GM12864 (cell line): ENCODE results near the gene TSPAN9.

ENCODE experiments used
- DNase-seq: peaks from one replicate; pipeline ENCODE4 v3.0.0-alpha.2; 2011; ENCODE audit warnings: low read depth
- H3K4me3 ChIP-seq: 2 replicates; pipeline ENCODE4 v1.5.1; 2011; ENCODE audit warnings: mild to moderate bottlenecking, low read depth, low read length, control low read depth
- TF ChIP-seq, protein P1 (sequence below): IDR thresholded peaks from 2 replicates; pipeline ENCODE4 v1.5.1; 2011; ENCODE audit warnings: low read depth, mild to moderate bottlenecking, moderate library complexity, low read length, control low read depth, inconsistent platforms; ENCODE audit errors: missing control alignments

Gene TSPAN9

DNA sequence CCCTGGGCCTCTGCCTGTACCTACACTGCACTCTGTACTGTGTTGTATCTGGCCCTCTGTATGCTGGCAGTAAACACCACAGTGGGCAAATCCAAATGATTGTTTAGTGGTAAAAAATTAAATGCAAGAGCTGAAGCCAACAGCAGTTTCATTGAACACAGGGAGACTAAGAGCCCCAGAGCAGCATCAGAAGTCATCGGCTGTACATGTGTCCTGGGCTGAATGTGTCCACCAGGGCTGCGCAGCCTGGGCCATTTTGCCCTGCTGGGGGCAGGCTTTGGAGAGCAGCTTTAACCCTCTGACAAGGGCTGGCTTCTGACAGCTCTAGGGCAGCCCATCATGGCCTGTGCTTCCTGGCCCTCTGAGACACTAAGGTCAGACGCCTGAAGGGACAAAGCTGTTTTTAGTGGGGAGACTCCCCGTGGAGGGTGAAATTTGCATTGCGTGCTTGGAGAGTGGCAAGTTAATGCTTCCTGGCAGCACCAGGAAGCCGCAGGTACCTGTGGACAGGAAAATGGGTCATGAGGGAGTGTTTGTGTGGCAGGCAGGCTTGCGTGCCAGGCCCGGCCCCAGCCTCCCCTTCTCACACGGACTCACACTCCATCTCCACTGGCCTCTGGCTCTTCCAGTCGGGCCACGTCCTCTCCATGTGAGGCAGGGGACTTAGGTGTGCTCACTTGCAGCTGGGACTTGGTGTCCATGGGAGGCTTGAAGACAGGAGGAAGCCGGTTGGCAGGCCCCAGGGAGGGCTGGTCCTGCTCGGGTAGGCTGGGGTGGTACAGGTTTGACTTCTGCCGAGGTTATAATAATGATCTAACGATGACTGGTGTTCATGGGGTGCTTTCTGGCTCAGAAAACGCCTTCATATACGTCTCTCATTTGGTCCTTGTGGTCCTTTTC is 150.1 kb downstream of the TSPAN9 start:
- H3K4me3 ChIP-seq = no peak overlapping the region
- TF ChIP-seq, protein P1, sequence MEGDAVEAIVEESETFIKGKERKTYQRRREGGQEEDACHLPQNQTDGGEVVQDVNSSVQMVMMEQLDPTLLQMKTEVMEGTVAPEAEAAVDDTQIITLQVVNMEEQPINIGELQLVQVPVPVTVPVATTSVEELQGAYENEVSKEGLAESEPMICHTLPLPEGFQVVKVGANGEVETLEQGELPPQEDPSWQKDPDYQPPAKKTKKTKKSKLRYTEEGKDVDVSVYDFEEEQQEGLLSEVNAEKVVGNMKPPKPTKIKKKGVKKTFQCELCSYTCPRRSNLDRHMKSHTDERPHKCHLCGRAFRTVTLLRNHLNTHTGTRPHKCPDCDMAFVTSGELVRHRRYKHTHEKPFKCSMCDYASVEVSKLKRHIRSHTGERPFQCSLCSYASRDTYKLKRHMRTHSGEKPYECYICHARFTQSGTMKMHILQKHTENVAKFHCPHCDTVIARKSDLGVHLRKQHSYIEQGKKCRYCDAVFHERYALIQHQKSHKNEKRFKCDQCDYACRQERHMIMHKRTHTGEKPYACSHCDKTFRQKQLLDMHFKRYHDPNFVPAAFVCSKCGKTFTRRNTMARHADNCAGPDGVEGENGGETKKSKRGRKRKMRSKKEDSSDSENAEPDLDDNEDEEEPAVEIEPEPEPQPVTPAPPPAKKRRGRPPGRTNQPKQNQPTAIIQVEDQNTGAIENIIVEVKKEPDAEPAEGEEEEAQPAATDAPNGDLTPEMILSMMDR = no peak
- no peak for DNase-seq

DNA sequence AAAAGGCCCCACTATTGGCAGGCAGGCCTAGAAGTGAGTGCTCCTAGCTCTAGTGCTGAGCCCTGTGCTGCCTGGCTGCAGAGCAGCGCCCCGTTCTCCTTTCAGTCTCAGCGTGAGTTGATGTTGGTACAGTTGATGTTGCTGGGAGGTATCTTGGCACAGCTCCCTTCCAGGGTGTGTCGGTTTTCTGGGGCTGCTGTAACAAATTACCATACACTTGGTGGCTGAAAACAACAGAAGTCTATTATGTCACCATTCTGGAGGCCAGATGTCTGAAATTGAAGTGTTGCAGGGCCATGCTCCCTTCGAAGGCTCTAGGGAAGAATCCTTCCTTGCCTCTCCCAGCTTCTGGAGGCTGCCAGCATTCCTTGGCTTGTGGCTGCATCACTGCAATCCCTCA is 151.4 kb downstream of the TSPAN9 start:
- no peak for DNase-seq
- TF ChIP-seq, protein P1 = no peak
- no peak overlapping the region for H3K4me3 ChIP-seq

DNA sequence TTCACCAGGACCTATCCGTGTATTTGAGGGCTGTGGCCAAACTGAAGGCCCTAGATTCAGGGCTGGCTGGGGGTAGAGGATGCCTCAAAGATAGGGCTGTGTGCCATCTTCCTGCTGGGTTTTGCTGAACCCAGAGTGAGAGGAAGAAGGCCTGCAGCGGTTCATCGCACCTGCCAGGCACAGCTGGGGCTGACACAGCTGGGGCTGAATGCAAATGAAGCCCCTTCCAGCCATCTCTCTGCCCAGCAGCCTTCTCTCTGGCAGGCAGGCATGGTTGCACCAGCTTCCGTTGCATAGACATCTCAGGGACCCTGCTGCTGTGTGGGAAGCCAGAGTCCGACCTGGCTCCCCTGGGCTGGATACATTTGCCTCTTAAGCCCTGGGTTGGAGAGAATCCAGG is 152.4 kb downstream of the TSPAN9 start:
- TF ChIP-seq, protein P1 = no peak
- no peak for DNase-seq
- no peak overlapping the region for H3K4me3 ChIP-seq

- TF ChIP-seq, protein P1 = no peak
- no peak for DNase-seq
- no peak overlapping the region for H3K4me3 ChIP-seq
Observed at GRCh38 chr12:3230758-3231375, 153.7 kb downstream of the TSPAN9 start.

DNA sequence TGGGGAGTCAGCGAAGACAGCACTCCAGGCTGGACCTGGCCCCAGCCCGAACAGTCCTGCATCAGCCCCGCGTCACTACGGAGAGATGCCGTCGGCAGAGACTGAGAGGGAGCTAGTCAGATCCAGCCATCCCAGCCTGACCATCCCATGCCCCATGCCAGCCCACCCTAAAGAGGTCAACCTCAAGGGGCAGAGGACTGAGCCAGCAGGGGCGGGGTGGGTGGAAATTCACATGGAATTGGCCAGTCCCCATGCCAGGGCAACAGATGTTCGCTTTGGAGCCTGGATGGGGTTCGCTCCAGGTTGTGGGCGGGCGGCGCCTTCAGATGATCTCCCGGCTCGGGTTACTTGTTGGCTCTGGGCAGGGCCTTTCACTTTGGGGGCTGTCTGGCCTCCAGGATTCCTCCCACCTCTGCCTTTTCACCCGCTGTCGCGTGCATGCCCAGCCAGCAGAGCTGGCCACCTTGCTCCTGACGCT is 154.3 kb downstream of the TSPAN9 start:
- no peak overlapping the region for H3K4me3 ChIP-seq
- TF ChIP-seq, protein P1 = no peak
- DNase-seq = no peak

- no peak overlapping the region for H3K4me3 ChIP-seq
- TF ChIP-seq, protein P1 = no peak
- no peak for DNase-seq
Observed at GRCh38 chr12:3233797-3234196, 156.6 kb downstream of the TSPAN9 start.
